HG03280 (cell line): ENCODE data around the gene TPX2.

ENCODE experiments used
- ATAC-seq: cut with Tn5 transposase; IDR thresholded peaks from one replicate; pipeline ENCODE4 v1.9.1; 2021; ENCODE audit warnings: mild to moderate bottlenecking, moderate library complexity; ENCODE audit not compliant: unreplicated experiment

Gene TPX2

GRCh38 chr20:31760519-31761240, 21.6 kb downstream of the TPX2 start:
- no peak for ATAC-seq

GRCh38 chr20:31764641-31765305, 25.7 kb downstream of the TPX2 start:
- ATAC-seq = no peak

GRCh38 chr20:31767805-31768204, 28.7 kb downstream of the TPX2 start:
- no peak for ATAC-seq

- ATAC-seq = no peak
Observed at GRCh38 chr20:31769681-31770080, 30.6 kb downstream of the TPX2 start.

- ATAC-seq = no peak
Observed at GRCh38 chr20:31770243-31770642, 31.2 kb downstream of the TPX2 start.

GRCh38 chr20:31774408-31774807, 35.3 kb downstream of the TPX2 start:
- no peak for ATAC-seq

- ATAC-seq = no peak
Observed at GRCh38 chr20:31780839-31781238, 41.7 kb downstream of the TPX2 start.

GRCh38 chr20:31781945-31782344, 42.9 kb downstream of the TPX2 start:
- ATAC-seq = no peak

GRCh38 chr20:31784354-31785044, 45.4 kb downstream of the TPX2 start:
- no peak for ATAC-seq

- ATAC-seq = no peak
Observed at GRCh38 chr20:31785089-31785488, 46.0 kb downstream of the TPX2 start.

- ATAC-seq = no peak
Observed at GRCh38 chr20:31788578-31788977, 49.5 kb downstream of the TPX2 start.

GRCh38 chr20:31790401-31790800, 51.3 kb downstream of the TPX2 start:
- ATAC-seq = no peak

GRCh38 chr20:31797364-31797763, 58.3 kb downstream of the TPX2 start:
- ATAC-seq = no peak

- ATAC-seq = no peak
Observed at GRCh38 chr20:31801508-31801907, 62.4 kb downstream of the TPX2 start.

- ATAC-seq = no peak
Observed at GRCh38 chr20:31803552-31804291, 64.6 kb downstream of the TPX2 start.

- no peak for ATAC-seq
Observed at GRCh38 chr20:31806564-31807355, 67.7 kb downstream of the TPX2 start.

GRCh38 chr20:31808481-31808880, 69.4 kb downstream of the TPX2 start:
- ATAC-seq = no peak

GRCh38 chr20:31809661-31810060, 70.6 kb downstream of the TPX2 start:
- no peak for ATAC-seq

GRCh38 chr20:31811198-31811597, 72.1 kb downstream of the TPX2 start:
- no peak for ATAC-seq
